CD4-positive, alpha-beta T cell (primary cell): Measurements from ENCODE around the gene URI1. TPM values are rescaled to one million over a fixed set of nuclear protein-coding genes. Genes with fewer than 3 reads are reported as not detected.

ENCODE experiments used
- ATAC-seq: fragments of 200-7000 bp; cut with Tn5 transposase; one replicate; pipeline ENCODE4 v1.10.0; 2022; ENCODE audit warnings: mild to moderate bottlenecking; ENCODE audit not compliant: poor library complexity
- CTCF ChIA-PET: fragments of 350-600 bp; sonication (Branson Sonifier 250); formaldehyde crosslinking; loops from one replicate; lab custom pipeline; 2021; ENCODE audit warnings: antibody characterized with exemption, inconsistent platforms; lab: Charles Lee
- POLR2A ChIA-PET: fragments of 350-600 bp; sonication (Branson Sonifier 250); formaldehyde crosslinking; loops from one replicate; lab custom pipeline; 2021; ENCODE audit warnings: antibody characterized with exemption, inconsistent platforms; lab: Charles Lee
- DNase-seq, 14 experiments: peaks; one replicate each; pipeline ENCODE4 v3.0.0-alpha.2; 2013 to 2020; ENCODE audit warnings: mixed read lengths in 2 of 14
- H3K27ac ChIP-seq, 2 donors: one replicate each; pipeline versions ENCODE4 v1.5.1 to v1.7.0; 2013; ENCODE audit warnings: low read length in 2 of 2, low read depth in 1 of 2, mild to moderate bottlenecking in 1 of 2
- H3K27me3 ChIP-seq, 2 experiments: 1 replicate in 1 of 2; 2 replicates in 1 of 2; pipeline versions ENCODE4 v1.6.1 to v1.7.0; 2013; ENCODE audit warnings: low read length in 2 of 2, control low read depth in 1 of 2, mild to moderate bottlenecking in 1 of 2, moderate library complexity in 1 of 2; ENCODE audit not compliant: insufficient read depth in 2 of 2, control insufficient read depth in 1 of 2
- H3K36me3 ChIP-seq: one replicate; pipeline ENCODE4 v1.6.1; 2013; ENCODE audit warnings: low read length, control low read depth; ENCODE audit not compliant: insufficient read depth
- H3K4me1 ChIP-seq: one replicate; pipeline ENCODE4 v1.6.1; 2013; ENCODE audit warnings: low read length, control low read depth; ENCODE audit not compliant: insufficient read depth
- H3K4me3 ChIP-seq: one replicate; pipeline ENCODE4 v1.5.1; 2013; ENCODE audit warnings: mild to moderate bottlenecking, low read length, moderate library complexity
- H3K9me3 ChIP-seq, 2 experiments: 1 replicate in 1 of 2; 2 replicates in 1 of 2; pipeline versions ENCODE4 v1.6.1 to v1.7.0; 2013; ENCODE audit warnings: low read length in 2 of 2, mild to moderate bottlenecking in 2 of 2, control low read depth in 1 of 2, moderate library complexity in 1 of 2; ENCODE audit not compliant: control insufficient read depth in 1 of 2, insufficient read depth in 1 of 2
- H3K27ac Mint-ChIP-seq: one replicate; pipeline ENCODE4 v1.8.0; 2020; ENCODE audit warnings: mixed read lengths
- H3K27me3 Mint-ChIP-seq: one replicate; pipeline ENCODE4 v1.8.0; 2021; ENCODE audit warnings: mixed read lengths
- H3K36me3 Mint-ChIP-seq: one replicate; pipeline ENCODE4 v1.8.0; 2021; ENCODE audit warnings: low read depth, mixed read lengths
- H3K4me1 Mint-ChIP-seq: one replicate; pipeline ENCODE4 v1.8.0; 2021; ENCODE audit warnings: low read depth, mixed read lengths
- H3K4me3 Mint-ChIP-seq: one replicate; pipeline ENCODE4 v1.8.0; 2020; ENCODE audit warnings: mild to moderate bottlenecking, mixed read lengths
- H3K9me3 Mint-ChIP-seq: one replicate; pipeline ENCODE4 v1.8.0; 2020; ENCODE audit warnings: mixed read lengths
- intact Hi-C, 2 experiments: fragments of 100-400 bp; cut with DNase I in 1 of 2; cut with micrococcal nuclease in 1 of 2; formaldehyde crosslinking; loops; one replicate each; pipeline versions ENCODE4 v1.15.1 to v1.9.0; 2023 to 2025; cut with DNase I, micrococcal nuclease
- total RNA-seq, 174 experiments: library from RNA in 2 of 174; stranded (reverse) in 2 of 174; gene quantifications; one replicate each; pipeline ENCODE4 v1.2.3 and lab custom pipeline; 2021 to 2026
- TF ChIP-seq, protein P1 (sequence below): fragments of 200-600 bp; IDR thresholded peaks from one replicate; pipeline ENCODE4 v1.8.0; 2022; ENCODE audit warnings: antibody characterized with exemption, mild to moderate bottlenecking

The URI1 gene
- total RNA-seq, 2 experiments from 2014 or later, result 50.9 to 63.6 TPM

GRCh38 chr19:29976151-29976943, 34.3 kb downstream of the URI1 start:
- TF ChIP-seq, protein P1, sequence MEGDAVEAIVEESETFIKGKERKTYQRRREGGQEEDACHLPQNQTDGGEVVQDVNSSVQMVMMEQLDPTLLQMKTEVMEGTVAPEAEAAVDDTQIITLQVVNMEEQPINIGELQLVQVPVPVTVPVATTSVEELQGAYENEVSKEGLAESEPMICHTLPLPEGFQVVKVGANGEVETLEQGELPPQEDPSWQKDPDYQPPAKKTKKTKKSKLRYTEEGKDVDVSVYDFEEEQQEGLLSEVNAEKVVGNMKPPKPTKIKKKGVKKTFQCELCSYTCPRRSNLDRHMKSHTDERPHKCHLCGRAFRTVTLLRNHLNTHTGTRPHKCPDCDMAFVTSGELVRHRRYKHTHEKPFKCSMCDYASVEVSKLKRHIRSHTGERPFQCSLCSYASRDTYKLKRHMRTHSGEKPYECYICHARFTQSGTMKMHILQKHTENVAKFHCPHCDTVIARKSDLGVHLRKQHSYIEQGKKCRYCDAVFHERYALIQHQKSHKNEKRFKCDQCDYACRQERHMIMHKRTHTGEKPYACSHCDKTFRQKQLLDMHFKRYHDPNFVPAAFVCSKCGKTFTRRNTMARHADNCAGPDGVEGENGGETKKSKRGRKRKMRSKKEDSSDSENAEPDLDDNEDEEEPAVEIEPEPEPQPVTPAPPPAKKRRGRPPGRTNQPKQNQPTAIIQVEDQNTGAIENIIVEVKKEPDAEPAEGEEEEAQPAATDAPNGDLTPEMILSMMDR, result no peak
- ChIA-PET CTCF (interaction anchor here (1.7 kb wide), 1 partner anchor 10 kb away, joined by 6 read pairs; no protein-coding TSS in a partner anchor), POLR2A (no interaction called here)
- H3K4me3 ChIP-seq, result no peak overlapping the region
- Mint-ChIP-seq H3K4me3 (peak overlapping the region; percentile 9), H3K27me3 (no peaks in the 10 kb centered on the region), H3K27ac (no peak overlapping the region), H3K9me3 (no peaks in the 10 kb centered on the region), H3K4me1 (peaks cover 83% of the 10 kb centered on the region), H3K36me3 (peaks cover 5% of the 10 kb centered on the region)
- H3K36me3 ChIP-seq, result no peaks in the 10 kb centered on the region
- intact Hi-C loops, result no loop called here
- no peak for DNase-seq
- no peak overlapping the region for H3K27ac ChIP-seq
- no peaks in the 10 kb centered on the region for H3K27me3 ChIP-seq
- no peak for ATAC-seq
- H3K4me1 ChIP-seq, result peaks cover 8% of the 10 kb centered on the region
- no peaks in the 10 kb centered on the region for H3K9me3 ChIP-seq

- ChIA-PET POLR2A (interaction anchor here (0.8 to 1.1 kb wide), 2 partner anchors 36 to 372 kb away, joined by 3 to 4 read pairs; partner anchors contain the start of genes POP4 and URI1), CTCF (interaction anchor here (1.7 kb wide), 1 partner anchor 11 kb away, joined by 6 read pairs; no protein-coding TSS in a partner anchor)
- peaks cover 9% of the 10 kb centered on the region for H3K36me3 Mint-ChIP-seq
- Histone ChIP-seq H3K9me3 (no peaks in the 10 kb centered on the region), H3K4me1 (peaks cover 8% of the 10 kb centered on the region), H3K27ac (no peak overlapping the region), H3K27me3 (no peaks in the 10 kb centered on the region), H3K36me3 (no peaks in the 10 kb centered on the region), H3K4me3 (no peak overlapping the region)
- no peaks in the 10 kb centered on the region for H3K9me3 Mint-ChIP-seq
- no peaks in the 10 kb centered on the region for H3K27me3 Mint-ChIP-seq
- H3K27ac Mint-ChIP-seq, result peak overlapping the region; percentile 39
- H3K4me3 Mint-ChIP-seq, result peak overlapping the region; percentile 38
- DNase-seq (peak in 1 of 14 experiments; percentile 4), ATAC-seq (no peak)
- TF ChIP-seq, protein P1, result no peak
- H3K4me1 Mint-ChIP-seq, result peaks cover 85% of the 10 kb centered on the region
- intact Hi-C loops, result no loop called here
Observed at GRCh38 chr19:29978080-29978479, 36.0 kb downstream of the URI1 start.

GRCh38 chr19:29983568-29983967, 41.5 kb downstream of the URI1 start:
- peak overlapping the region; percentile 8 for H3K27ac Mint-ChIP-seq
- H3K36me3 Mint-ChIP-seq, result peaks cover 41% of the 10 kb centered on the region
- H3K4me3 Mint-ChIP-seq, result no peak overlapping the region
- DNase-seq (no peak), ATAC-seq (no peak)
- Histone ChIP-seq H3K4me3 (no peak overlapping the region), H3K27ac (no peak overlapping the region), H3K9me3 (no peaks in the 10 kb centered on the region), H3K4me1 (no peaks in the 10 kb centered on the region), H3K27me3 (no peaks in the 10 kb centered on the region), H3K36me3 (peaks cover 12% of the 10 kb centered on the region)
- CTCF ChIA-PET, result interaction anchor here (1.5 kb wide), 1 partner anchor 16 kb away, joined by 5 read pairs; no protein-coding TSS in a partner anchor
- peaks cover 60% of the 10 kb centered on the region for H3K4me1 Mint-ChIP-seq
- no peaks in the 10 kb centered on the region for H3K9me3 Mint-ChIP-seq
- POLR2A ChIA-PET, result interaction anchor here (1.1 to 1.3 kb wide), 2 partner anchors 16 to 42 kb away, joined by 3 to 6 read pairs; partner anchors contain the start of gene URI1
- TF ChIP-seq, protein P1, result no peak
- no peaks in the 10 kb centered on the region for H3K27me3 Mint-ChIP-seq
- intact Hi-C loops, result no loop called here
